Activated CD4-positive, alpha-beta T cell treated with anti-CD3 and anti-CD28 coated beads, Interleukin-10, Interleukin-2, amounts not matched to agents 100 ng/mL and 50 ng/mL, durations not matched to agents 16 hours and 8 hours (primary cell): ENCODE measurements around the gene CACNB3.

Experiments used
- DNase-seq: peaks from one replicate; pipeline ENCODE4 v3.0.0-alpha.2; 2020

CACNB3 gene

DNA sequence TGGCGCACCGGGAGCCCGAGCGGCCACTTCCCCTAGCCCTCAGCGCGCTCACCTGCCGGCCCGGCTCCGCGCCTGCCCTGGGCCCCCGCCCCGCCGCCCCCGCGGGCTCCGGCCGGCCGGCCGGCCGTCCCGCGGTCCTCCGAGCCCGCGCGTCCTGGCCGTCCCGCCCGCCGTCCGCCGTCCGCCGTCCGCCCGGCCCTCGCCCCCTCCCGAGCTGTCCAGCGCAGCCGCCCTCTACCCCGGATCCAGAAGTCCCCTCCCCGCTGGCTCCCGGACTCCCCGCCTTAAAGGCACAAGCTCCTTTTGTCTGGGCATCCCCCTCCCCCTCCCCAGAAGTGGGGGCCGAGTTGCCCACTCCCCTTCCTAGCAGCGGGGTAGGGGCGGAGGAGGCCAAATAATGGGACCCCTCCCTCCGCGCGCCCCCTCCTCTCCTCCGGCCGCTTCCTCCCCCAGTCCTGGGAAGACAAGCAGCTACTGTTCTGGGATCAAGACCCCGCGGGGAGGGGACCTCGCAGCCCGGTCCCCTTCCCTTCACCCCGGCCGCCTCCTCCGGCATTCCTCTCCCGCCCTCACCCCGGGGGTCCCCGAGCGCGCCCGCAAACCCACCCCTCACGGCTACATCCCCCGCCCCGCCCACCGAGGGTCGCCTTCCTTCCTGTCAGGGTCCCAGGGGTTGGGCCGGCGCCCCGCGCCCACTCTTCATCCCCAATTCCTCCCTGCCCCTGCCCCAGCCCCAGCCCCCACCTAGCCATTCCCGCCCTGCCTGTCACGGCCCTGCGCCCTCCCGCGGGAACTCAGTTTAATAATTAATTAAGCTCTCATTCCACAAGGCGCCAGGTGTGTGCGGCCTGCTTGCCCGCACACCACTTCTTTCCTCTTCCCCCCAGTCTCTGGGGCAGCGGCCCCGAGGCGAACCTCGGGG lies 29.2 kb upstream of the CACNB3 start, which contains the start of gene ADCY6:
ADCY6 (minus strand) TSS at position 236 of the 922 bp plus-strand sequence. CDS start 5,655 bp downstream, outside the sequence.
- DNase-seq: no peak

DNA sequence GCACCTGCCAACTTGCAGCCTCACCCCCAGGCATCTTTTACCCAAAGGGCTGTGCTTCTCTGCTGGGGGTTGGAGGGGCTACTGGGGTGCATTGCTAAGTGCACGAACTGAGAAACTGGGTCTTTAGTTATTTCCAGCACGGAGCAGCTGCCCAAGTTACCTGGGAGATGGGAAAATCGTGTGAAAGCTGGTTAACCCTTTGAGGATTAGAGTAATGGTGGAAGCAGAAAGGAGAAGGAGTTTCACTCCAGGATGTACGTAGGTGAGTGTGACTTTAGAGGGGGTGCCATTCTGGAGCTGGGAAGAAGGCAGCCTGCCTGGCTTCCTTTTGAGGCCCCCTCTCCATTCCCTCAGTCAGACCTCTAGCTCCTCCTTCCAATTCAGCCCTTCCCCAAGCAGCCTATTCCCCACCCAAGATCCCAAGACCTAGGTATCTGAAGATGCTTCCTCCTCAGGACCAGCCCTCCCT lies 28.4 kb upstream of the CACNB3 start:
- no peak for DNase-seq

DNA sequence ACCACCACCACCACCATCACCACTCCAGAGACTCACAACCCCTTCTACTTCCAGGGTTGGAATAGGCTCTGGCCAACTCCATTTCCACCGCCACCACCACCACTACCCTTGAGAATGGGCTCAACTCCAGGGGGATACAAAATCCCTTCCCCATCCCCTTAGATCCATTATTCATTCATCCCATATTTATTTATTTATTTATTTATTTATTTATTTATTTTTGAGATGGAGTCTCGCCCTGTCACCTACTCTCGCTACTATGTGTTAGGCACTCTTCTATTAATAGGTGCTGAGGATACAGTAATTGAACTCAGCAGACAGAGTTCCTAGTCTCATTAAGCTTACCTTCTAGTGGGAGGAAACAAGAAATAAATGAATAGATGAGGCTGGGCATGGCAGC lies 24.6 kb upstream of the CACNB3 start:
- DNase-seq: no peak

DNA sequence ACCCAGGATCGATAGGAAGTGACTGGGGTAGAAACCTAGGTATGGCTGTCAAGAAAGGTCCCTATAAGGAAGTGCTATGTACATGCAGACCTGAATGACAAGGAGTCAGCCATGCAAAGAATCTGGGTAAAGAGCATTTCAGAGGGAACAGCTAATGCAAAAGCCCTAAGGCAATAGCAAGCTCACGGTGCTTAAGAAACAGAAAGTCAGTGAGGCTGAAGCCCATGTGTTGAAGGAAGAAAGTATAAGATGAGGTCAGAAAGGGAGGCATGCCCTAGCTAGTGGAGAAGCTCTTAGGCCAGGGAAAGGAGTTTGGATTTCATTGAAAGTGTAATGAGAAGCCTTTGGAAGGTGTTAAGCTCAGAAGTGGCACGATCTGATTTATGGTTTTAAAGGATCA lies 23.4 kb upstream of the CACNB3 start:
- DNase-seq: no peak

DNA sequence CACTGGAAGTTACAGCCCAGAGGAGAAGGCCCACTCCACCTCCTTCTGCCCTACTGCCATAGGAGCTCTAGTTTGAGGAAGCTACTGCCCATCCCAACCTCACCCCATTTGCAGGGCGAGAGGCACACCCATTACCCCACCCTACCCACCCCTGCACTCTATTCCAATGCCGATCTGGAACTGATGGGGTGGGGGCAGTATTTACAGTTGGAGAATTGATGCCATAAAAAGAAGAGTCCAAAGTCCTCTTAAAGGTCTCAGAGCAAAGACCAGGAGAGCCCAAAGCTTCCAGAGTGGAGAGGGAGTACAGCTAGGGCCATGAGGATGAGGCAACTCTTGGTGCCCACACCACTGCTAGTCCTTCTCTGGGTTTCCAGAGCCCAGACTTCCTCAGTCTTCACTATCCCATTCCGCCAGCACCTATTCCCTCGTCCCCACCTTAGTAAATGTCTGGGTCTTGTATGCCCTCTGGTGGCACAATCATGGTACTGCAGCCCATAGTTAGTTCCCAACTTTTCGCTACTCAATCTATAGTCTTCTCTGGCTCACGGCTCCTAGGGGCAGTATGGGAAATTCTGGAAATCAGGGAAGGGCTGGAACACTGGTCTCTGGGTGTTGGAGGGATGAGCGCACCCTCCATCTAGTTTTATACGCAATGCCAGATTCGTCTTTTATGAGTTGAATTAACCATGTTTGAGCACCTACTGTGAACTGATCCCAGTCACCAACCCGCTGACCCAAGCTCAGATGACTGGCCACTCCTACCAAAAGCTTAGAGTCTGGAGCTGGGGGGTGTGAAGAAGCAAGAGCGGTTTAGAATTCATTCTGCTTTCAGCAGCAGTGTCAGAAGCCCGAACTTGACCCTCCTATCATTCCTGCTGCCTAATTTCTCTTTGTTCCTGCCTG lies 22.5 kb upstream of the CACNB3 start:
- peak; percentile 57 for DNase-seq

DNA sequence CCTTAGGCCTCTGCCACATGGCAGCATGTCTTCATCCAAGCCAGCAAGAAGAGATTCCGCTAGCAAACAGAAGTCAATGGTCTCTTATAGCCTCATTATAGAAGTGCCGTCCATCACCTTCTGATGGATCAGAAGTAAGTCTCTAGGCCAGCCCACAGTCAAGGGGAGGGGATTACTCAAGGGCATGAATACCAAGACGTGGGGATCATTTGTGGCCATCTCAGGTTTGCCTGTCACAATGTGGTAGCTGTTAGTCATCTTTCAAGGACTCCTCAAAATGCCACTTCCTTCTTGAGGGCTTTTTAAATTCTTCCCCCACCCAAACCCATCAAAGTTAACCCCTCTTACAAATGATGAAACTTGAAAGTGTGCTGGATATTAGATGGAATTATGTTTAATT lies 21.3 kb upstream of the CACNB3 start:
- DNase-seq: peak; percentile 29

DNA sequence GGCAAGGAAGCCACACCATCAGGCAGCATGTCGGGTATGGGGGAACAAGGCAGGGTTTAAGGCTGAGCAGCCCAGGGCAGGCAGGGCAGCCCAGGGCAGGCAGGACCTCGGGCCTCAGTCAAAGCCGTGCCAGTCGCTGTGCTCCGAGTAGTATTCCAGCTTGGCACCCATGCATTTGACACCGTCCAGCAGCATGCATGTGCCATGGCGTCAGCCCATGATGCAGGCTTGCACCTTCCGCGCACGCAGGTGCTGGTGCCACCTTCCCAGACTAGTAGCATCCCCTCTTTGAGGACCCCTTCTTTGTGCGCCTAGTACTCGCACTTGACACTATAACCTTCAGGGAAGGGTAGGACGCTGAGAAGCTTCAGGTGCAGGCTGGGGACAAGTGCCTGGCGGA lies 17.8 kb upstream of the CACNB3 start:
- no peak for DNase-seq

DNA sequence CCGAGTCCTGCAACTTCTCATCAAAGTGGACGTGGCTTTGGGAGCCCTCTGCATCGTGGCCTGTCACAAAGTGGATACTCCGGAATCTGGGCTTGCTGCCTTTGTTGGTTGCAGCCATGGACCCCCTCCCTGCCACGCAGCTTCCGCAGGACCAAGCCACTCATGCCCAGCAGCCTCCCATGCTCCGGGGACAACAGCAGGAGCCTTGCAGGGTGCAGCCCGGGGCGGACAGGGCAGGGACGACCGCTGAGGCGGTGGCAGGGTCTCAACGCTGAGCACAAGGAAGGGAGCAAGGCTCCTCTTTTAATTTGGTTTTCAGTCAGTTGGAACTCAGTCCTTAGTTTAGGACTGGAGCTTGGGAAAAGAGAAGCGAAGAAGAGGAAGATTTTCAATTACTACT lies 17.3 kb upstream of the CACNB3 start:
- no peak for DNase-seq

DNA sequence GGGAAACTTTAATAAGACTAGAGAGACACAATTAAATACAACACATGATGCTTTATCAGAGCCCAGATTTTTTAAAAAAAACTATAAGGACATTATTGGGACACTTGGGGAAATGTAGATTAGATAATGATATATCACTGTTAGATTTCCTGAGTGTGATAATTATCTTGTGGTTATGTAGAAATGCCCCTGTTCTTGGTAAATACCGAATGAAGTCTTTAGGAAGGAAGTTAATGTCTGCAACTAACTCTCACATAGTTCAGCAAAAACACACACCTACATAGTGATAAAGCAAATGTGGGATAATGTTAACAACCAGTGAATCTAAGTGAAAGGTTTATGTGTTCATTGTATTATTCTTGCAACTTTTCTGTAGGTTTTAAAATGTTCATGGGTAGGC lies 14.6 kb upstream of the CACNB3 start:
- DNase-seq: no peak

DNA sequence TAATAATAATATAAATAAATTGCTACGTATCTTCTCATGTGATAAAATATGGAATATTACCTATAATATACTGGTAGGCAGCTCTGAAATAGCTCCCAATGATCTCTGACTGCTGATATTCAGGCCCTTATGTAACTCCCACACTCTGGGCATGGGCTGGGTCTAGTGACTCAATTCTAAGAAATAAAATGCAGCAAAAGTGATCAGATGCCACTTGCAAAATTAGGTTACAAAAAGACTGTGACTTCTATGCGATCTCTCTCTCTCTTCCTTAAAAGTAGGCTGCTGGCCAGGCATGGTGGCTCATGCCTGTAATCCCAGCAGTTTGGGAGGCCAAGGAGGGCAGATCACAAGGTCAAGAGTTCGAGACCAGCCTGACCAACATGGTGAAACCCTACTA lies 10.3 kb upstream of the CACNB3 start:
- DNase-seq: no peak

DNA sequence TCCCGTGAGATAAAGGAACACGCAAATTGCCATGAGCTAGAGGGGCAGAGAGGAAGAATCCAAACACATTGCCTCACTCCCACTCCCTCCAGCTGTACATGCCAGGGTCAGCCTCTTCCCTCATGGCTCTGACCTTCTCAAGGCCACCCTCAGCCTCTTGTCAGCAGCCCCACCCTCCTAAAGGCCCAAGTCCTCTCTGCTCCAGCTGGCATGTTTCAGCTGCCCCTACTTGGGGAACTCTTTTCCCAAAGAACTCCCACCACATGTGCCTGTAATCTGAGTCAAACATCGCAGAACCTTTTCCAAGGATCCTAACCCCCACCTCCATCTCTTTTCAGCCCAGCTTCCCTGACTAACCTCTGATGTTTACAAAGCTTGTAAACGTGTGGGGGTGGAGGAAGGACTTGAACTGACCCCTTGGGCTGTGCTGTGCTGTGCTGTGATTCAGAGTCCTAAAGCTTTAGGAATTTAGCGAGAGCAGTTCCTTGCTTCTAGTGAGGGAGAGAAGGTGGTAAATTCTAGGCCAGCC lies 7.3 kb upstream of the CACNB3 start:
- no peak for DNase-seq

DNA sequence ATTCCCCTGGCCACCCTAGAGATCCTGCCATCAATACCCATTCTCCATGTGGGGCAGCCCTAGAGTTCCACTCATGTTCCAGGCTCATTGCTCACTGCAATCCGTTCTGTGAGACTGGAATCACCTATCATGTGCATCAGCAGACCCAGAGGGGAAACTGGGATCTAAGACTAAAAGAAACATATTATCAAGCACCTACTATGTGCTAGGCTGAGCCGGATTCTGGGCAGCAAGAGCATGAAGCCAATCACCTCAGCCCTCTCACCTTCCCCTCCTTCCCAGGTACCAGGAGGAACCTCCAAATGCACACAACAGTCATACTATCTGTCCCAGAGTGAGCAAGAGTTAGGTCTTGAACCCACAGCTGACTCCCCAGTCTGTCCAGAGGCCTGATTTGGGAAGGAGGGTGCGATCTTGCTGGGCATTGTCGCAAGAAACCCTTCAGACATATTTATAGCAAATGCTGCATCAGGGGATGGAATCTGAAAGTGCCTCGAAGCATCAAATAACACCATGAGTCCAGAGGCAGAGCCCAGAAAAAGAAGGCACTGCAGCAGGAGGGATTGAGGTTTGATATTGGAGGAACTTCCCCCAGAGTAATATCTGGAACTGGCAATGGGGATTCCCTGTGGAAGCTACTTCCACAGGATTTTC lies 6.7 kb upstream of the CACNB3 start:
- DNase-seq: no peak

DNA sequence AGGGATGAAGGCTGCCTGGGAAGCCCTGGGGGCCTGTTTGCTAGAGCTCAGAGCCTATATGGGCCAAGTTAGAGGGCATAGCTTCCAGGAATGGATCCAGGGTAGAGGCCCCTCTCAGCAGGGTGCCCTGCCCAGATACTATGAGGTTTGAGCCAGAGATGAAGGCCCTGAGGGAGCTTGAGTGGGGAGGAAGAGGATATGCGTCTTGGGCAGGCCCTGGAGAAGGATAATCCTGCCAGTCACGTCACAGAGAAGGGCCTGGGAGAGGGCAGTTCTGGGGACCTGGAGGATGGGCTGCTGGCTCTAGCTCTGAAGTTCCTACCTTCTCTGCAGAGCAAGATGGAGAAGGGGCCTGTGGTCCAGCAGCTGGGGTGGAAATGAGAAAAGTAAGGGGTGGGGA lies 5.9 kb upstream of the CACNB3 start:
- DNase-seq: no peak

DNA sequence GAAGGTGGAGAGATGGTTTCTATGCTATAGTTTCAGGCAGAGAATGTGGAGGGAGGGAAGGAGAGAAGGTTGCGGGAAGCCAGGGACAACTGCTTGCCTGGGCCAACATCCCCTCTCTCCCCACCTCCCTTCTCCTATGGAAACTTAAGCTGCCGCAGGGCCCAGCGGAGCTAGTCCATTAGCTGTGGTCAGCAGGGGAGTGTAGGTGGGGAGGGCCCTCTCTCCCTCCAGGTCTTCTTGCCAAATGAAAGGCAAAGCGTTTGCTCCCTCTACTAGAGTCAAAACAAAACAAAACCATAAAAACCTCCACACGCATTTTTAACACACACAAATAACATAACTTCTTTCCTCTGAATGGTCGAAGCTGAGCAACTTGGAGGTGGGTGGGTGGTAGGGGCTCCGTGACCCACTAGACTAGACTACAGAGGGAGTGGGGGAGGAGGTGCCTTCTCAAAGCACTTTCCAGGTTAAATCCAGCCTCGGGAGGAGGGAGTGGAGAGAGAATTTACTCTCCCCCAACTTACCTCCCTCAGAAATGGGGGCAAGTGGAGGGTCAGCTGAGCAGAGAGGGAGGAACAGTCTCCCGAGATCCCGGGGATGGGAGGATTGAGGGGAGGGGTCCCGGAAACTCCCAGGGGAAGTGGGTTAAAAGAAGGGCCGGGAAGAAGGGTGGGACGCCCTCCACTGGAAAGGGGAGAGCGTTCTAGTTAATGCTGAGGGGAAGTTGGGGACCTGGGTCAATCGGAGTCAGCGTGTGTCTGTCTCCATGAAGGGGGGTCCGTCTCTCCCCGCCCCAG lies 4.6 kb upstream of the CACNB3 start:
- DNase-seq: no peak

DNA sequence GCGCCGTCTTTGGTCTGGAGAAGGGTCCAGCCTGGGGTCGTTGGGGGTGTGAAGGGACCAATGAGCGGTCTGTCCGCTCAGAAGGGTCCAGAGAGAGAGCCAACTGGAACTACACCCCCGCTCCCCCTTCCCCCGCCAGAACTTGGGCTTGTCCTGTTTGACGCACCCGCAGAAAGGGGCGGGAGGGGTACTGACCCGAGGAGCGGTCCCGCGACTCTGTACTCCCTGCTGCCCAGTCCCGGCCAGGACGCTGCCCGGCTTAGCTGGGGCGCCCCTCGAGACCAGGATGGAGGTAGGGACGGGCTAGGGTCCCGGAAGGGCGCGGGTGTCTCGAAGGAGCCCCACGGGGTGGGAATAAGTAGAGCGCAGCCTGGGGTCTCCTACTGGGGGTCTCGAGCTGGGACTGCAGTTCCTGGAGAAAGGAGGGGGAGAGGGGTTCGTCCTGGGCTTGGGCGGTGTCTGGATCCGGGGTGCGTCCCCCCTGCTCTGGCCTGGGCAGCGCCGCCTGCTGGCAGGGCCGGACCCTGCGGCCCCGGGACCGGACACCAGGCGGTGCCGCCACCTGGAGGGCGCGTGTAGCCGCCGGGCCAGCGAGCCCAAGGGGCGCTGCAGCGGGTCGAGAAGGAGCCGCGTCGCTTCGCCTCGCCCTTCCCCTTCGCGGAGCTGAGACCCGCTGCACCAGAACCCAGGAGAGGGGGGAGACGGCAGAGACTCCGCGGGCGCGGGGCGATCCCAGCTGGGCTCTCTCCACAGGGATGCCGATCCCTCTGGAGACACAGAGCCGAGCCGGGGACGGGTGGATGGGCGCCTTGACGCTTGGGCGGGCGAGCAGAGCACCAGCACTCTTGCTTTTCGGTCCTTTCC lies 3.8 kb upstream of the CACNB3 start:
- peak; percentile 90 for DNase-seq

DNA sequence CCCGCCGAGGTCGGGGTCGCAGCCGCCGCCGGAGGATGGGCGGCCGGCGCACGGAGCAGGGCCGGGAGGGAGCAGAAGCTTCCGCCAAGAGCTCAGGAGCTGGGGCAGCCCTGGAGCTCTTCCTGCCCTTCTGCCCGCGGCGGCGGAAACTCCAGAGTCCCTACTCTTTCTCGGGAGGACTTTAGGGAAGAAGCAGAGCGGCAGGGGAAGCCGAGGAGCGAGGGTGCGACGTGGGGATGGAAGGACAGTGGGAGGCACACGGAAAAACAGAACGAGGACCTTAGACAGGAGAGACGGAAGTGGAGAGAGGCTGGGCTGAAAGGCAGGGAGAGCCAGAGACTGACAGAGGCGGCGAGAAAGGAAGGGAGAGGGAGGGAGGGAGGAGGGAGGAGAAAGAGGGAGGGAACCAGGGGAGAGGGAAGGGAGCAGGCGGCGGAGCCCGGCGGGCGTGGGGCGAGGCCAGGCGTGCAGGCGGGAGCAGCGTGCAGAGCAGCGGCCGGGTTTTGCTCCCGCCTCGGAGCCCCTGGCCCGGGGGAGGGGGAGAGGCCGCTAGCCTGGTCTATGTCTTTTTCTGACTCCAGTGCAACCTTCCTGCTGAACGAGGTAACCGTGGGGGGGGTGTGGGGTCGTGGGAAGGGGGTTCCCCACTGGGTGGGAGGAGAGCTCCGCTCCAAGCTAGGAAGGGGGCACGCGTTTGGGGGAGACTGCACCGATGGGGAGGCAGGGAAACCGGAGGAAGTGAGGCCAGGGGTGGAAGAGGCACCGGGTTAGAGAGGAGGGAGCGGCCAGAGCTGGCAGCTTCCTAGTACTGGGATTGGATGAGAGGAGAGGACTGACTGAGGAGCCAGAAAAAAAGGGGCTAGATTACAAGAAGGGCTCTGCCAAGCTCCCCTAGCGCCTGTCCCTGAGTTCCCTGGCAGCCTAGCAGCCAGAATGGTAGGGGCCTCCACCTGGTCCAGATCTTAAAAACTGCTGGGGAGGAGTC lies 2.9 kb upstream of the CACNB3 start:
- peak; percentile 61 for DNase-seq

DNA sequence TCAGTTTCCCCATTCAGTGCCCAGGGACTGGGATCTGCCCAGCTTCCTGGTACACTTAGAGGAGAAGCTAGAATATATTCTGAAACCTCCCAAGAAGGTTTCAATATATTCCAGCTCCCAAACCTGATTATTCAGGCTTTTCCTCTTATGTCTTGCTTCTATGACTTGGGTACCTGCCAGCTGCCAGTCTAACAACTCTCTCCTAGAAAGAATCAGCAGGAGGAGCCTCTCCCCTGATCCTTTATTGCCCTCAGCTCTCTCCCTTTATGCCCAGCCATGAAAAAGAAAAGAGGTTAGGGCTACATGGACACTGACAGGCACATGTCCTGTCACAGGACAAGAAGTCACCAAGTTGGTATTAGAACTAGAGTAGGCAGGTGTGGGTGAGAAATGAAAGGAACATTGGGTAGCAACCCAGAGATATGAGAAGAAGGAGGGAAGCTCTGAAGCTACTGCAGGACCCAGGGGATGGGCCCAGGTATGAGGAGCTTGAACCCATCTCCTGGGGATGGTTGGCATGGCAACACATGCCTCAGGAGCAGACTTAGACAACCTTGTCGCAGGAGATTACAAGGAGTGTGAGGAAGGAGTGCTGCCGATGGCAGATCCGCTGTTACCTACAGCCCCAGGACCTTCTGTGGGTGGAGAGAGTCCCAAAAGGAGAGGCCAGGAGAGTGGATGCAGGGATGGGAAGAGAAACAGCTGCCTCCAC lies 2.0 kb upstream of the CACNB3 start:
- DNase-seq: no peak

DNA sequence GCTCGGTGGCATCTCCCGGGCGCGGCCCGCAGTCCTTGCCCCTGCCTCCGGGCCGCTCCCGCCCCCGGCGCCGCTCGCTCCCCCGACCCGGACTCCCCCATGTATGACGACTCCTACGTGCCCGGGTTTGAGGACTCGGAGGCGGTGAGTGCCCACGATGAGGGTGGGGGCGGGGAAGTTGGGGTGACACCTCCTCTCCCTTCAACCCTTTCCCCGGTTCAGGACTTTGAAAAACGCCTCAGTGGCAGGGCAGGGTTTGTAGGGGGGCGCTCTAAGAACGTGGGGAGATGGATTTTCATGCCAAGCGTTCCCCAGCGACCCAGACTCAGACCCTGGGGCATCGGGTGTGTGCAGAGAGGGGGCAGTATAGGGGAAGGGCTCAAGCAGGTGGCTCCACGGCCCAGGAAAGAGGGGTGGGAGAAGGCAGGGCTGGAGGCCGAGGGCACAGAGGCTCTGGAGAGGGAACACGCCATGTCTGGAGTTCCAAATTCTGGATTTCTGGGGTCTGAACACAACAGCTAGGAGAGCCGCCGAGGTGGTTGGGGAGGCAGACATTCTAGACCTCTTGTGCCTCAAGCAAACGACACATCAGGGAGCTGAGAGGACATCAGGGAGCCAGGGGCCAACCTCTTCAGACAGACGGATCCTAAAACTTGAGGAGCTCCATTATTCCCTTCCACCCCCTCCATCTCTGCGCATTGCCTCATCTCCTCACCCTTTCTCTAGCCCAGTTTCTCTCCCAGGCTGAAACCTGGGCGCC lies 715 bp downstream of the CACNB3 start:
- no peak for DNase-seq
